Glomerular visceral epithelial cell (primary cell): ENCODE data around the gene PIR.

Experiments used
- DNase-seq: peaks from one replicate; pipeline ENCODE4 v3.0.0-alpha.2; 2016; ENCODE audit errors: extremely low spot score

Gene PIR

GRCh38 chrX:15483891-15484290, 9.2 kb downstream of the PIR start:
- no peak for DNase-seq

GRCh38 chrX:15475486-15475885, 17.6 kb downstream of the PIR start:
- no peak for DNase-seq

- DNase-seq, result no peak
Measured at GRCh38 chrX:15475021-15475420, 18.1 kb downstream of the PIR start.

GRCh38 chrX:15474028-15474427, 19.1 kb downstream of the PIR start:
- no peak for DNase-seq

GRCh38 chrX:15472531-15472930, 20.6 kb downstream of the PIR start:
- DNase-seq, result no peak

GRCh38 chrX:15471028-15471427, 22.1 kb downstream of the PIR start:
- peak; percentile 47 for DNase-seq

- no peak for DNase-seq
Measured at GRCh38 chrX:15469613-15470012, 23.5 kb downstream of the PIR start.

GRCh38 chrX:15468036-15468435, 25.1 kb downstream of the PIR start:
- DNase-seq, result no peak

GRCh38 chrX:15465896-15466651, 27.1 kb downstream of the PIR start:
- no peak for DNase-seq

GRCh38 chrX:15465347-15465746, 27.8 kb downstream of the PIR start:
- DNase-seq, result no peak

GRCh38 chrX:15464704-15465103, 28.4 kb downstream of the PIR start:
- DNase-seq, result no peak

- no peak for DNase-seq
Measured at GRCh38 chrX:15451913-15452312, 41.2 kb downstream of the PIR start.

- DNase-seq, result no peak
Measured at GRCh38 chrX:15448010-15448639, 45.0 kb downstream of the PIR start.

GRCh38 chrX:15441464-15441863, 51.7 kb downstream of the PIR start:
- no peak for DNase-seq

- no peak for DNase-seq
Measured at GRCh38 chrX:15438332-15438731, 54.8 kb downstream of the PIR start.

GRCh38 chrX:15437724-15438123, 55.4 kb downstream of the PIR start:
- DNase-seq, result no peak

- DNase-seq, result no peak
Measured at GRCh38 chrX:15435836-15436619, 57.1 kb downstream of the PIR start.

GRCh38 chrX:15434205-15434604, 58.9 kb downstream of the PIR start:
- DNase-seq, result no peak

- no peak for DNase-seq
Measured at GRCh38 chrX:15430584-15430983, 62.5 kb downstream of the PIR start.

- DNase-seq, result no peak
Measured at GRCh38 chrX:15430076-15430475, 63.1 kb downstream of the PIR start.

- DNase-seq, result no peak
Measured at GRCh38 chrX:15425024-15425423, 68.1 kb downstream of the PIR start.

- DNase-seq, result no peak
Measured at GRCh38 chrX:15418707-15419181, 74.4 kb downstream of the PIR start.
